MM.1S (cell line): ENCODE measurements around the gene RGS12.

ENCODE experiments used
- DNase-seq: peaks from one replicate; pipeline ENCODE4 v3.0.0-alpha.2; 2015
- H2AFZ ChIP-seq: fragments of 300-600 bp; sonication (generic); 2 replicates; pipeline ENCODE4 v1.6.0; 2016; ENCODE audit warnings: antibody characterized with exemption, low read length
- H3F3A ChIP-seq: fragments of 300-600 bp; sonication (generic); 2 replicates; pipeline ENCODE4 v1.6.1; 2016; ENCODE audit warnings: mild to moderate bottlenecking, antibody characterized with exemption, low read length, moderate library complexity, mixed read lengths; ENCODE audit not compliant: insufficient read depth
- H3K27ac ChIP-seq: fragments of 300-600 bp; sonication (generic); 2 replicates; pipeline ENCODE4 v1.5.1; 2016; ENCODE audit warnings: mild to moderate bottlenecking, low read length
- H3K27me3 ChIP-seq: fragments of 300-600 bp; sonication (generic); replicated peaks from 2 replicates; pipeline ENCODE4 v1.6.0; 2016; ENCODE audit warnings: low read length; ENCODE audit not compliant: insufficient read depth
- H3K36me3 ChIP-seq: fragments of 300-600 bp; sonication (generic); replicated peaks from 2 replicates; pipeline ENCODE4 v1.6.1; 2016; ENCODE audit warnings: mild to moderate bottlenecking, low read length, mixed read lengths; ENCODE audit not compliant: insufficient read depth
- H3K4me1 ChIP-seq: fragments of 300-600 bp; sonication (generic); 2 replicates; pipeline ENCODE4 v1.6.1; 2016; ENCODE audit warnings: low read length, mixed read lengths
- H3K4me2 ChIP-seq: fragments of 300-600 bp; sonication (generic); 2 replicates; pipeline ENCODE4 v1.6.0; 2016; ENCODE audit warnings: low read depth, low read length
- H3K4me3 ChIP-seq: fragments of 300-600 bp; sonication (generic); 2 replicates; pipeline ENCODE4 v1.5.1; 2016; ENCODE audit warnings: low read length, mixed read lengths
- H3K79me2 ChIP-seq: fragments of 300-600 bp; sonication (generic); 2 replicates; pipeline ENCODE4 v1.6.1; 2016; ENCODE audit warnings: mixed run types, low read length, mixed read lengths
- H3K9ac ChIP-seq: fragments of 300-600 bp; sonication (generic); 2 replicates; pipeline ENCODE4 v1.6.1; 2016; ENCODE audit warnings: low read length, mixed read lengths
- H3K9me2 ChIP-seq: fragments of 300-600 bp; sonication (generic); replicated peaks from 2 replicates; pipeline ENCODE4 v1.6.1; 2016; ENCODE audit warnings: mild to moderate bottlenecking, low read length, mixed read lengths; ENCODE audit not compliant: insufficient read depth
- H3K9me3 ChIP-seq: fragments of 300-600 bp; sonication (generic); replicated peaks from 2 replicates; pipeline ENCODE4 v1.6.1; 2016; ENCODE audit warnings: mild to moderate bottlenecking, low read length, mixed read lengths; ENCODE audit not compliant: insufficient read depth
- H4K20me1 ChIP-seq: fragments of 300-600 bp; sonication (generic); 2 replicates; pipeline ENCODE4 v1.6.1; 2016; ENCODE audit warnings: mild to moderate bottlenecking, low read length, moderate library complexity, mixed read lengths; ENCODE audit not compliant: insufficient read depth
- CTCF ChIP-seq: fragments of 300-600 bp; sonication (generic); IDR thresholded peaks from 2 replicates; pipeline ENCODE4 v1.5.1; 2016; ENCODE audit warnings: antibody characterized with exemption, low read length, mixed read lengths
- EZH2 ChIP-seq: fragments of 300-600 bp; sonication (generic); optimal IDR thresholded peaks from 2 replicates; pipeline ENCODE3; 2017; ENCODE audit warnings: low read depth, mild to moderate bottlenecking, antibody characterized with exemption, low read length, mixed read lengths
- EZH2phosphoT487 ChIP-seq: fragments of 300-600 bp; sonication (generic); IDR thresholded peaks from 2 replicates; pipeline ENCODE4 v1.6.1; 2018; ENCODE audit warnings: antibody characterized with exemption, low read length

RGS12 gene

DNA sequence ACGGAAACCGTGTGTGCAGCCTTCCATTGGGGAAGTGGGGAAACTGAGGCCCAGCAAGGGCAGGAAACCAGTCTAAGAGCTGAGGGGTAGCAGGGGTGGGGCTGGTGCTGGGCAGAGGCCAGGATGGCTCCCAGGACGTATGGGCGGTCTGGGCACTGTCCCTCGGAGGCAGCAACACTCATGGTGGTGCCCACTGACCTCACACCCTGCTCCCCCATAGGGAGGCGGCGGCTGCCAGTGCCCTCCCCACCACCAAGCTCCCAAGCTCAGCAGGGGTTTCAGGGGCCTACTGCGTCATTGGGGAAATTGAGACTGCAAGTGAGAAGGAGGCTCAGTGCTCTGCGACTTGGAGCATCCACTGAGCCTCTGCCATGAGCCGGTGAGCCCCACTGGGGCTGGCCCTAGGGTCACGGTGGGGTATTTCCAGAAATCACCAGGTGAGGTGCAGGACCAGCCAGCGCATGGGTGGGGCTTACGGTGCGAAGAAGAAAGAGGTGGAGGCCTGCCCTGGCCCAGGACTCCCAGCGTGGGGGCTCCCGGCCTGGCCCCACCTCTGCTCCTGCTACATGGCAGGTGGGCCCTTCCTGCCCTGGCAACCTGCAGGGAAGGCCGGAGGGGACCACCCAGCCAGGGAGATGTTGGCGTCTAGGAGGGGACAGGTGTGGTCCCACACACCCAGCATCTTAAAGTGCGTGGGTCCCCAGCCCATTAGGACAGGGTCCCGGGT is 42.9 kb upstream of the RGS12 start:
- Histone ChIP-seq H3K9me2 (no peaks in the 10 kb centered on the region), H3K9ac (no peak overlapping the region), H3K27ac (no peak overlapping the region), H3F3A (no peaks in the 10 kb centered on the region), H3K9me3 (no peaks in the 10 kb centered on the region), H3K4me3 (no peak overlapping the region), H2AFZ (no peak overlapping the region), H3K36me3 (no peaks in the 10 kb centered on the region), H3K4me2 (no peak overlapping the region), H4K20me1 (no peaks in the 10 kb centered on the region), H3K4me1 (no peaks in the 10 kb centered on the region), H3K79me2 (no peaks in the 10 kb centered on the region), H3K27me3 (peaks cover 7% of the 10 kb centered on the region; the same call in 1 of the 2 replicates)
- no peak for DNase-seq
- TF ChIP-seq EZH2 (no peak), EZH2phosphoT487 (no peak), CTCF (no peak)

DNA sequence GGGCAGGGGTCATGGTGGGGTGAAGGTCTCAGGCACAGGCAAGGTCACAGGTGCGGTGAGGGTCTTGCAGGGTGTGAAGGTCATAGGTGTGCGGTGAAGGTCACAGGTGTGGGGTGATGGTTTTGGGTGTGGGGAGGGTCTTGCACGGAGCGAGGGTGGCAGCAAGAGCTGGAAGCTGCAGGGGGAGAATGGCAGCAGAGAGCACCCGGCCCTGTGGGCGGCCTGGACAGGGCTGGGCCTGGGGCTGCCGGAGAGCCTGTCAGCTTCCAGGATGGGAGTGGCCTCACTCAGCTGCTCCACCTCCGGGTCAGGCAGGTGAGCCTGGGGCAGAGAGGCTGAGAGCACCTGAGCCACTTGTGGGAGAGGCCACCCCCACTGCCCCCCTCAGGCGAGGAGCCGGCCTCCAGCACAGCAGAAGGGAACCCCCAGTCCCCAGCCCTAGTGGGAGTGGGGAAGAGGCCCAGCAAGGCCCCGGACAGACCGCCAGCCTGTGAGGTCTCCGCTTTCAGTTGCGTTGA is 42.3 kb upstream of the RGS12 start:
- no peaks in the 10 kb centered on the region for H3K79me2 ChIP-seq
- TF ChIP-seq EZH2: no peak
- no peak for TF ChIP-seq EZH2phosphoT487
- TF ChIP-seq CTCF: no peak
- H2AFZ ChIP-seq: no peak overlapping the region
- H3K36me3 ChIP-seq: no peaks in the 10 kb centered on the region
- no peaks in the 10 kb centered on the region for H4K20me1 ChIP-seq
- no peak overlapping the region for H3K4me2 ChIP-seq
- no peaks in the 10 kb centered on the region for H3F3A ChIP-seq
- no peaks in the 10 kb centered on the region for H3K9me3 ChIP-seq
- no peaks in the 10 kb centered on the region for H3K4me1 ChIP-seq
- H3K4me3 ChIP-seq: no peak overlapping the region
- peaks cover 7% of the 10 kb centered on the region; the same call in 1 of the 2 replicates for H3K27me3 ChIP-seq
- no peak for DNase-seq
- no peak overlapping the region for H3K9ac ChIP-seq
- H3K27ac ChIP-seq: no peak overlapping the region
- H3K9me2 ChIP-seq: no peaks in the 10 kb centered on the region

DNA sequence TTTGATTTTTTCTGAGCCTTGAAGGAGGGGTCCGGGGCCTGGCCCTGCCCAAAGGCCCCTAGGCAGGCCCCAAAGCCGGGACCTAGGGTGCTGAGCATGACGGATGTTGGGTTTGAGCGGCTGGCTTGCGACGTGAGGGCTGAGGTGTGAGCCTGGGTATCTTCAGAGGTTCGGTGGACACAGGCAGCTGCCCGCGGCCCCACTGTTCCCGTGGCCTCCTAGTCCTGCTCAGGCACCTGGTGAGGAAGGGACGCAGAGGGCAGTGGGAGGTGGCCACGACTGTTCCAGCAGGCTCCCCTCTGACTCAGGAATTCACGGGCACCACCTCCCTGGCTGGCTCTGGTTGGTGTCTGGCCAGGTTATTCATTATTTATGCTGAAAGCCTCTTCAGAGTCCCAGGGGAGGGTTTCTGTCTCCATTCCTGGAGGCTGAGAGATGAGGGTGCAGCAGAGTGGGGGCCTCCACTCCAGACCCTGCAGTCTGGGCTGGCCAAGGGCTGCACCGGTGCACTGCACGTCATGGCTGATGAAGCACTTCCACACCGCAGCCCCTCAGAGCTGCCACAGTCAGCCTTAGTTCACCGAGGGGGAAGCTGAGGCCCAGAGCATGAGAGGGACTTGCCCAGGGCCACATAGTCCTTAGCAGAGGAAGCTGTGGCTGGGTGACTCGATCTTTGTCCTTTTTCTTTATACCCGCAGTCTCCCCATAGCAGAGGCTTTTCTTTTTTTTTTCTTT is 41.7 kb upstream of the RGS12 start:
- Histone ChIP-seq H3K9ac (no peak overlapping the region), H3K9me2 (no peaks in the 10 kb centered on the region), H3K4me1 (no peaks in the 10 kb centered on the region), H3K9me3 (no peaks in the 10 kb centered on the region), H3K4me3 (no peak overlapping the region), H3K4me2 (no peak overlapping the region), H3K27ac (no peak overlapping the region), H3K36me3 (no peaks in the 10 kb centered on the region), H2AFZ (no peak overlapping the region), H3K79me2 (no peaks in the 10 kb centered on the region), H3F3A (no peaks in the 10 kb centered on the region), H3K27me3 (peaks cover 7% of the 10 kb centered on the region; the same call in 1 of the 2 replicates), H4K20me1 (no peaks in the 10 kb centered on the region)
- no peak for TF ChIP-seq CTCF
- TF ChIP-seq EZH2: no peak
- no peak for TF ChIP-seq EZH2phosphoT487
- no peak for DNase-seq
